ENCODE measurements around the gene ATP11A. TPM values are rescaled to one million over a fixed set of nuclear protein-coding genes. Genes with fewer than 3 reads are reported as not detected.

The ATP11A gene
- total and polyA plus RNA-seq, 7 donors: 0.69 to 22.9 (median 9.6) TPM

DNA sequence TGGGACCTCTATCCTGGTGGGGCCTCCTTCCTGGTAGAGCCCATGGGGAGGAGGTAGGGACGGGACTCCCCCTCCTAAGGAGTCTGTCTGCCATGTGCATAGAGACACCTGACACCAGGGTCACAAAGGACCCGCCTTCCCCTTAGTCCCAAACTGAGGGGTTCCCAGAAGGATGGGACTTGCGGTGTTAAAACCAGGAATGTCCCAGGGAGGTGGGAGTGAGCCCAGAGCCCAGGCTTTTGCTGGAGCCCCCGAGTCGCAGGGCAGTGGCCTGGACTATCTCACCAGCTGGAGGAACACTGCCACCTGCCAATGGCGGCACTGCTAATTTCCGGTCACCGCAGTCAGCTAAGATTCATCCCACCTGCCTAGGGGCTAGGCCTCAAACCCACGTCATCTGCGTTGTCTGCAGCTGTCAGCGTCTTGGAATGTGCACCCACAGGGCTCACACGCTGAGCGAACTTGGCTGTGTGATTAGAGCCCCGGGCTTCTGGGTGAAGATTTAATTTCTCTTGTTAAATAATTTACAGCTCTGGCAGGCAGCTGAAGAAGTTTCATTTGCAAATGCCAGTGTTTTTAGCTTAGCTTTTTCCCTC, 31.9 kb upstream of the ATP11A start:
- H3K9me3 ChIP-seq: no peaks in the 10 kb centered on the region
- H3K4me1 ChIP-seq: peaks cover 0 to 16% (median 8%) of the 10 kb centered on the region in 4 donors
- H3K27me3 ChIP-seq: no peaks in the 10 kb centered on the region
- 83 to 91% methylated on average over 14 of the region's 14 CpGs for WGBS, 2 donors
- intact Hi-C loops (cut with DNase I): no loop called here
- no peak for DNase-seq
- TF ChIP-seq, protein P1, sequence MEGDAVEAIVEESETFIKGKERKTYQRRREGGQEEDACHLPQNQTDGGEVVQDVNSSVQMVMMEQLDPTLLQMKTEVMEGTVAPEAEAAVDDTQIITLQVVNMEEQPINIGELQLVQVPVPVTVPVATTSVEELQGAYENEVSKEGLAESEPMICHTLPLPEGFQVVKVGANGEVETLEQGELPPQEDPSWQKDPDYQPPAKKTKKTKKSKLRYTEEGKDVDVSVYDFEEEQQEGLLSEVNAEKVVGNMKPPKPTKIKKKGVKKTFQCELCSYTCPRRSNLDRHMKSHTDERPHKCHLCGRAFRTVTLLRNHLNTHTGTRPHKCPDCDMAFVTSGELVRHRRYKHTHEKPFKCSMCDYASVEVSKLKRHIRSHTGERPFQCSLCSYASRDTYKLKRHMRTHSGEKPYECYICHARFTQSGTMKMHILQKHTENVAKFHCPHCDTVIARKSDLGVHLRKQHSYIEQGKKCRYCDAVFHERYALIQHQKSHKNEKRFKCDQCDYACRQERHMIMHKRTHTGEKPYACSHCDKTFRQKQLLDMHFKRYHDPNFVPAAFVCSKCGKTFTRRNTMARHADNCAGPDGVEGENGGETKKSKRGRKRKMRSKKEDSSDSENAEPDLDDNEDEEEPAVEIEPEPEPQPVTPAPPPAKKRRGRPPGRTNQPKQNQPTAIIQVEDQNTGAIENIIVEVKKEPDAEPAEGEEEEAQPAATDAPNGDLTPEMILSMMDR (IDR thresholded peaks at IDR 0.05): no peak
- TF ChIP-seq EP300 (IDR thresholded peaks at IDR 0.05): no peak
- no peak for TF ChIP-seq POLR2A (IDR thresholded peaks at IDR 0.05)
- TF ChIP-seq POLR2AphosphoS5 (IDR thresholded peaks at IDR 0.05): peak in 1 of 4 donors; percentile 25
- H3K4me3 ChIP-seq: no peak overlapping the region
- H3K27ac ChIP-seq: no peak overlapping the region
- no peaks in the 10 kb centered on the region for H3K36me3 ChIP-seq

DNA sequence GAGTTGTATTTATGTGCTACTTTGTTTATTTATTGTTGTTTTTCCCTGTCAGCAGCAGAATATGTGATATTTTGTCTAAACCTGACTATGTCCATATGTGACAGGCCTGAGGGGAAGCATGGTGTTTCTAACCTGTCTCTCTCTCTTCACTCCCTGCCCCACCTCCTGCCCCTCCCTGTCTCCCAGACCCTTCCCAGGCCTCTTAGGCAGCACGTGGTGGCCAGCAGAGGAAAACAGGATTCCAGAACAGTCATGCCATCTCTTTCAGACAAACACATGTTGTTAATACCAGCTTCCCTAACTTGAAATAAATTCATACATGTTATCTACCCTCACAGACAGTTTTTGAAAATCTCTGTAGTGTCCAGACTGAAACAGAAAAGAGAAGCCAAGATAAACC, 31.0 kb upstream of the ATP11A start:
- H3K9me3 ChIP-seq: no peaks in the 10 kb centered on the region
- no peak overlapping the region for H3K4me3 ChIP-seq
- 17 to 23% methylated on average over 1 of the region's 1 CpG for WGBS, 2 donors
- intact Hi-C loops (cut with DNase I): no loop called here
- TF ChIP-seq POLR2A (IDR thresholded peaks at IDR 0.05): no peak
- TF ChIP-seq, protein P1 (IDR thresholded peaks at IDR 0.05): no peak
- no peak for TF ChIP-seq POLR2AphosphoS5 (IDR thresholded peaks at IDR 0.05)
- no peak for TF ChIP-seq EP300 (IDR thresholded peaks at IDR 0.05)
- H3K36me3 ChIP-seq: no peaks in the 10 kb centered on the region
- no peak for DNase-seq
- no peaks in the 10 kb centered on the region for H3K27me3 ChIP-seq
- no peak overlapping the region for H3K27ac ChIP-seq
- peaks cover 0 to 9% (median 4%) of the 10 kb centered on the region in 4 donors for H3K4me1 ChIP-seq

DNA sequence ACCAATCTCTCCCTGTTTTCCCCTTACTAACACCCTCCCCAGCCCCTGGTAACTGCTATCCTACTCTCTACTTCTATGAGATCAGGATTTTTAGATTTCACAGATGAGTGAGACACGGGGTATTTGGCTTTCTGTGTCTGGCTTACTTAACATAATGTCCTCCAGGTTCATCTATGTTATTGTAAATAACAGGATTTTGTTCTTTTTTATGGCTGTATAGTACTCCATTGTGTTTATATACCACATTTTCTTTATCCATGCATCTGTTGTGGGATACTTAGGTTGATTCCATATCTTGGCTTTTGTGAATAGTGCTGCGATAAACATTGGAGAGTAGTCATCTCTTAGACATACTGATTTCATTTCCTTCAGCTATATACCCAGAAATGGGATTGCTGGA, 28.5 kb upstream of the ATP11A start:
- intact Hi-C loops (cut with DNase I): no loop called here
- no peak overlapping the region for H3K27ac ChIP-seq
- no peaks in the 10 kb centered on the region for H3K27me3 ChIP-seq
- no peak for DNase-seq
- no peaks in the 10 kb centered on the region for H3K9me3 ChIP-seq
- H3K36me3 ChIP-seq: no peaks in the 10 kb centered on the region
- H3K4me3 ChIP-seq: no peak overlapping the region
- no peak for TF ChIP-seq EP300 (IDR thresholded peaks at IDR 0.05)
- TF ChIP-seq POLR2AphosphoS5 (IDR thresholded peaks at IDR 0.05): no peak
- TF ChIP-seq POLR2A (IDR thresholded peaks at IDR 0.05): no peak
- TF ChIP-seq, protein P1 (IDR thresholded peaks at IDR 0.05): no peak
- H3K4me1 ChIP-seq: peaks cover 0 to 9% (median 4%) of the 10 kb centered on the region in 4 donors
- 83 to 90% methylated on average over 2 of the region's 2 CpGs for WGBS, 2 donors

DNA sequence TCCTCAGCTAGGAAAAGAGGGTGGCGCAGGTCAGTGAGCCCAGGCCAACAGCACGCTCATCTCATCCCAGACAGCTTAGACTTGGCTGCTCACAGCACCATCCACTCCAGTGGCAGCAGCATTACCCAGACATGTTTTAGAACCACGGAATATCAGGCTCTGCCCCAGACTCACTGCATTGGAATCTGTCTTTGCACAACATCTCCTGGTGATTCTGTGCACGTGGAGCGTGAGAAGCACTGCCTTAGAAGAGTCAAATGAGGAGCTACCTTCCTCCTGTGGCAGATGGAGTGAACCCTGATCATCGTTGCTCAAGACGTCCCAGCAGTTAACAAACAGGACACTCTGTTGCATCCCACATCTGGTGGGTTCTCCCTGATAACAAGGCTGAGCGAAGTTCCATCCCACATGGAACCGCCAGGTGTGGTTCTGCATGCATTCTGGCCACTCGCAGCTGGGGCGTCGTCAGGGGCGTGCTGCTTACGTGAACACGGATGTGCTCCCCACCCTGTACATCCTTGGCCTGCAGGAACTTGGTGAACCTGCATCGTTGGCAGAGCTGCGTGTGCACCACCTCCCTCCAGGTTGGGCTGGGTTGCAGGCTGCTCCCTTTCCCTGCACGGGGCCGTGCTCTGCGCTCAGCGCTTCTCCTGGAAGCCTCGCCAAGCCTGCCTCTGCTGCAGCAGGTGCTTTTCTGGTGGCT, 25.2 kb upstream of the ATP11A start:
- no peak for DNase-seq
- TF ChIP-seq, protein P1 (IDR thresholded peaks at IDR 0.05): no peak
- TF ChIP-seq POLR2A (IDR thresholded peaks at IDR 0.05) (no peak), POLR2AphosphoS5 (IDR thresholded peaks at IDR 0.05) (no peak), EP300 (IDR thresholded peaks at IDR 0.05) (no peak)
- no peaks in the 10 kb centered on the region for H3K4me1 ChIP-seq
- no peak overlapping the region for H3K27ac ChIP-seq
- no peaks in the 10 kb centered on the region for H3K27me3 ChIP-seq
- intact Hi-C loops (cut with DNase I): no loop called here
- no peak overlapping the region for H3K4me3 ChIP-seq
- H3K36me3 ChIP-seq: no peaks in the 10 kb centered on the region
- WGBS, 2 donors: 57 to 78% methylated on average over 22 of the region's 22 CpGs
- no peaks in the 10 kb centered on the region for H3K9me3 ChIP-seq

Data from sigmoid colon (tissue), 7 donors.